Fibroblast of pulmonary artery (primary cell): Measurements from ENCODE around the gene PAQR8.

ENCODE experiments used
- DNase-seq: peaks from one replicate; pipeline ENCODE4 v3.0.0-alpha.2; 2010; ENCODE audit warnings: low read depth
- H3K4me3 ChIP-seq: replicated peaks from 2 replicates; pipeline ENCODE4 v1.5.1; 2011; ENCODE audit warnings: low read depth, mild to moderate bottlenecking, control low read depth, low read length, moderate library complexity
- CTCF ChIP-seq: IDR thresholded peaks from 2 replicates; pipeline ENCODE4 v1.5.1; 2011; ENCODE audit warnings: mild to moderate bottlenecking, control low read depth, low read length, inconsistent platforms; ENCODE audit errors: missing control alignments

Gene PAQR8

GRCh38 chr6:52333840-52334200, 28.1 kb upstream of the PAQR8 start:
- no peak for TF ChIP-seq CTCF
- no peak overlapping the region for H3K4me3 ChIP-seq
- DNase-seq = no peak

GRCh38 chr6:52335576-52335975, 26.4 kb upstream of the PAQR8 start:
- no peak overlapping the region for H3K4me3 ChIP-seq
- TF ChIP-seq CTCF = no peak
- DNase-seq = no peak

- H3K4me3 ChIP-seq = no peak overlapping the region
- TF ChIP-seq CTCF = no peak
- no peak for DNase-seq
Measured at GRCh38 chr6:52336919-52337561, 24.9 kb upstream of the PAQR8 start.

GRCh38 chr6:52337633-52338290, 24.2 kb upstream of the PAQR8 start:
- no peak overlapping the region for H3K4me3 ChIP-seq
- TF ChIP-seq CTCF = no peak
- DNase-seq = no peak

GRCh38 chr6:52340603-52340880, 21.4 kb upstream of the PAQR8 start:
- no peak for TF ChIP-seq CTCF
- no peak overlapping the region for H3K4me3 ChIP-seq
- no peak for DNase-seq

GRCh38 chr6:52341561-52342260, 20.2 kb upstream of the PAQR8 start:
- TF ChIP-seq CTCF = no peak
- H3K4me3 ChIP-seq = no peak overlapping the region
- DNase-seq = no peak

GRCh38 chr6:52345311-52345710, 16.6 kb upstream of the PAQR8 start:
- no peak for DNase-seq
- TF ChIP-seq CTCF = no peak
- no peak overlapping the region for H3K4me3 ChIP-seq
